Lower leg skin (tissue), 3 donors: ENCODE results near the gene UBE2L6.

ENCODE experiments used
- POLR2A ChIP-seq, 2 donors: fragments of 450-650 bp; IDR thresholded peaks; one replicate each; pipeline ENCODE4 v1.6.1; 2016 to 2017; ENCODE audit warnings: antibody characterized with exemption in 2 of 2, mild to moderate bottlenecking in 1 of 2, moderate library complexity in 1 of 2
- TF ChIP-seq, protein P1 (sequence below), 3 donors: fragments of 450-650 bp; IDR thresholded peaks; one replicate each; pipeline ENCODE4 v1.5.1; 2016; ENCODE audit warnings: antibody characterized with exemption in 3 of 3, mild to moderate bottlenecking in 3 of 3, moderate library complexity in 2 of 3

- TF ChIP-seq, protein P1, sequence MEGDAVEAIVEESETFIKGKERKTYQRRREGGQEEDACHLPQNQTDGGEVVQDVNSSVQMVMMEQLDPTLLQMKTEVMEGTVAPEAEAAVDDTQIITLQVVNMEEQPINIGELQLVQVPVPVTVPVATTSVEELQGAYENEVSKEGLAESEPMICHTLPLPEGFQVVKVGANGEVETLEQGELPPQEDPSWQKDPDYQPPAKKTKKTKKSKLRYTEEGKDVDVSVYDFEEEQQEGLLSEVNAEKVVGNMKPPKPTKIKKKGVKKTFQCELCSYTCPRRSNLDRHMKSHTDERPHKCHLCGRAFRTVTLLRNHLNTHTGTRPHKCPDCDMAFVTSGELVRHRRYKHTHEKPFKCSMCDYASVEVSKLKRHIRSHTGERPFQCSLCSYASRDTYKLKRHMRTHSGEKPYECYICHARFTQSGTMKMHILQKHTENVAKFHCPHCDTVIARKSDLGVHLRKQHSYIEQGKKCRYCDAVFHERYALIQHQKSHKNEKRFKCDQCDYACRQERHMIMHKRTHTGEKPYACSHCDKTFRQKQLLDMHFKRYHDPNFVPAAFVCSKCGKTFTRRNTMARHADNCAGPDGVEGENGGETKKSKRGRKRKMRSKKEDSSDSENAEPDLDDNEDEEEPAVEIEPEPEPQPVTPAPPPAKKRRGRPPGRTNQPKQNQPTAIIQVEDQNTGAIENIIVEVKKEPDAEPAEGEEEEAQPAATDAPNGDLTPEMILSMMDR (IDR thresholded peaks at IDR 0.05), result no peak
- TF ChIP-seq POLR2A (IDR thresholded peaks at IDR 0.05), result no peak
Measured at GRCh38 chr11:57514538-57515331, 52.7 kb downstream of the UBE2L6 start.
